H9 (cell line): ENCODE data around the gene ANKRD44. TPM values are rescaled to one million over a fixed set of nuclear protein-coding genes. Genes with fewer than 3 reads are reported as not detected.

Experiments used
- DNase-seq: peaks from one replicate; pipeline ENCODE4 v3.0.0-alpha.2; 2017
- H2AFZ ChIP-seq: one replicate; pipeline ENCODE4 v1.6.1; 2013; ENCODE audit warnings: mild to moderate bottlenecking, low read length, control low read depth, moderate library complexity
- H2AK5ac ChIP-seq: 2 replicates; pipeline ENCODE4 v1.6.1; 2013; ENCODE audit warnings: low read length, control low read depth, mixed read lengths; ENCODE audit not compliant: insufficient read length
- H2BK120ac ChIP-seq: one replicate; pipeline ENCODE4 v1.6.1; 2013; ENCODE audit warnings: low read depth, mild to moderate bottlenecking, low read length, control low read depth, inconsistent platforms; ENCODE audit not compliant: poor library complexity, severe bottlenecking
- H2BK12ac ChIP-seq: 2 replicates; pipeline ENCODE4 v1.6.1; 2013; ENCODE audit warnings: low read length, control low read depth, mixed read lengths, low read depth; ENCODE audit not compliant: insufficient read length
- H2BK15ac ChIP-seq: 2 replicates; pipeline ENCODE4 v1.6.1; 2013; ENCODE audit warnings: low read depth, low read length, control low read depth
- H2BK20ac ChIP-seq: one replicate; pipeline ENCODE4 v1.6.1; 2013; ENCODE audit warnings: low read depth, mild to moderate bottlenecking, low read length, control low read depth, inconsistent platforms; ENCODE audit not compliant: poor library complexity, severe bottlenecking
- H2BK5ac ChIP-seq: 2 replicates; pipeline ENCODE4 v1.6.1; 2013; ENCODE audit warnings: low read length, control low read depth, mixed read lengths; ENCODE audit not compliant: insufficient read length
- H3K14ac ChIP-seq: 2 replicates; pipeline ENCODE4 v1.6.1; 2013; ENCODE audit warnings: low read length, control low read depth; ENCODE audit not compliant: insufficient read depth
- H3K18ac ChIP-seq: 2 replicates; pipeline ENCODE4 v1.6.1; 2013; ENCODE audit warnings: low read depth, mild to moderate bottlenecking, mixed read lengths, low read length, control low read depth; ENCODE audit not compliant: insufficient read length
- H3K23ac ChIP-seq: 2 replicates; pipeline ENCODE4 v1.6.1; 2013; ENCODE audit warnings: low read length, control low read depth, mixed read lengths, low read depth; ENCODE audit not compliant: insufficient read length
- H3K23me2 ChIP-seq: 2 replicates; pipeline ENCODE4 v1.6.1; 2013; ENCODE audit warnings: low read depth, mild to moderate bottlenecking, mixed read lengths, low read length, control low read depth; ENCODE audit not compliant: insufficient read length, poor library complexity, severe bottlenecking
- H3K27ac ChIP-seq: 2 replicates; pipeline ENCODE4 v1.5.1; 2013; ENCODE audit warnings: low read length, control low read depth, mixed read lengths, low read depth; ENCODE audit not compliant: insufficient read length
- H3K27me3 ChIP-seq: 2 replicates; pipeline ENCODE4 v1.6.1; 2013; ENCODE audit warnings: low read length, control low read depth, inconsistent platforms; ENCODE audit not compliant: insufficient read depth
- H3K4ac ChIP-seq: 2 replicates; pipeline ENCODE4 v1.6.1; 2013; ENCODE audit warnings: low read depth, mild to moderate bottlenecking, control low read depth, inconsistent platforms, low read length, moderate library complexity
- H3K4me1 ChIP-seq: 2 replicates; pipeline ENCODE4 v1.6.1; 2013; ENCODE audit warnings: low read length, control low read depth, inconsistent platforms; ENCODE audit not compliant: insufficient read depth
- H3K4me2 ChIP-seq: 2 replicates; pipeline ENCODE4 v1.6.1; 2013; ENCODE audit warnings: low read length, control low read depth, mixed read lengths; ENCODE audit not compliant: insufficient read length, insufficient read depth
- H3K56ac ChIP-seq: 2 replicates; pipeline ENCODE4 v1.6.1; 2013; ENCODE audit warnings: low read depth, mild to moderate bottlenecking, mixed read lengths, low read length, control low read depth; ENCODE audit not compliant: insufficient read length
- H3K79me1 ChIP-seq: 2 replicates; pipeline ENCODE4 v1.6.1; 2013; ENCODE audit warnings: low read depth, mild to moderate bottlenecking, moderate library complexity, low read length, control low read depth, inconsistent platforms; ENCODE audit not compliant: insufficient read depth, poor library complexity, severe bottlenecking
- H3K79me2 ChIP-seq: 2 replicates; pipeline ENCODE4 v1.6.1; 2013; ENCODE audit warnings: low read length, control low read depth, inconsistent platforms; ENCODE audit not compliant: insufficient read depth
- H3K9ac ChIP-seq: 2 replicates; pipeline ENCODE4 v1.6.1; 2013; ENCODE audit warnings: low read length, control low read depth, mixed read lengths; ENCODE audit not compliant: insufficient read length; ENCODE audit errors: extremely low read depth
- H3K9me3 ChIP-seq: one replicate; pipeline ENCODE4 v1.6.1; 2013; ENCODE audit warnings: low read depth, low read length, inconsistent platforms; ENCODE audit not compliant: control insufficient read depth
- H3T11ph ChIP-seq: one replicate; pipeline ENCODE4 v1.6.1; 2013; ENCODE audit warnings: mild to moderate bottlenecking, low read length, control low read depth, inconsistent platforms
- H4K20me1 ChIP-seq: one replicate; pipeline ENCODE4 v1.6.1; 2013; ENCODE audit not compliant: control insufficient read depth, insufficient read length, insufficient read depth
- H4K5ac ChIP-seq: 2 replicates; pipeline ENCODE4 v1.6.1; 2013; ENCODE audit warnings: low read depth, mild to moderate bottlenecking, mixed read lengths, low read length, control low read depth; ENCODE audit not compliant: insufficient read length
- H4K8ac ChIP-seq: replicated peaks from 2 replicates; pipeline ENCODE4 v1.6.1; 2013; ENCODE audit warnings: low read length, control low read depth, mixed read lengths, low read depth; ENCODE audit not compliant: insufficient read length
- H4K91ac ChIP-seq: 2 replicates; pipeline ENCODE4 v1.6.1; 2013; ENCODE audit warnings: low read depth, mild to moderate bottlenecking, moderate library complexity, mixed read lengths, low read length, control low read depth; ENCODE audit not compliant: insufficient read length
- H3K27ac Mint-ChIP-seq, 3 experiments: 2 replicates in 2 of 3; 3 replicates in 1 of 3; pipeline ENCODE4 v1.8.0; 2020 to 2021; ENCODE audit warnings: mixed read lengths in 3 of 3, mild to moderate bottlenecking in 1 of 3, moderate library complexity in 1 of 3
- H3K27me3 Mint-ChIP-seq: 2 replicates; pipeline ENCODE4 v1.8.0; 2021; ENCODE audit warnings: low read depth, mild to moderate bottlenecking, moderate library complexity, mixed read lengths
- H3K36me3 Mint-ChIP-seq, 3 experiments: 2 replicates in 2 of 3; 3 replicates in 1 of 3; pipeline ENCODE4 v1.8.0; 2020 to 2021; ENCODE audit warnings: low read depth in 3 of 3, mixed read lengths in 3 of 3; ENCODE audit not compliant: insufficient read depth in 1 of 3
- H3K4me1 Mint-ChIP-seq, 2 experiments: 2 replicates each; pipeline ENCODE4 v1.8.0; 2020; ENCODE audit warnings: mixed read lengths in 2 of 2
- H3K4me3 Mint-ChIP-seq, 2 experiments: 2 replicates in 1 of 2; 3 replicates in 1 of 2; pipeline ENCODE4 v1.8.0; 2020 to 2021; ENCODE audit warnings: mild to moderate bottlenecking in 2 of 2, mixed read lengths in 2 of 2, moderate library complexity in 1 of 2
- H3K9me3 Mint-ChIP-seq, 2 experiments: 2 replicates in 1 of 2; 3 replicates in 1 of 2; pipeline ENCODE4 v1.8.0; 2020; ENCODE audit warnings: mild to moderate bottlenecking in 2 of 2, mixed read lengths in 2 of 2, moderate library complexity in 1 of 2
- WGBS: extraction: QIAGEN DNeasy Blood & Tissue Kit; methylation state at CpG from one replicate; pipeline ENCODE4 v1.1.7; 2013; ENCODE audit warnings: missing lambda C conversion rate, low lambda C conversion rate, mixed read lengths; ENCODE audit not compliant: insufficient read length; ENCODE audit errors: extremely low coverage; 5-methylcytosine and 5-hydroxymethylcytosine counted together
- total RNA-seq: library from RNA; stranded (reverse); gene quantifications from 2 replicates; pipeline ENCODE4 v1.2.1, GENCODE V29; 2021
- TF ChIP-seq, protein P1 (sequence below): fragments of 200-600 bp; sonication (generic); conservative IDR thresholded peaks from 3 replicates; pipeline ENCODE4 v1.8.0; 2021; ENCODE audit warnings: antibody characterized with exemption, mild to moderate bottlenecking

ANKRD44 gene
- total RNA-seq, 1 experiment from 2014 or later = 1.9 TPM

DNA sequence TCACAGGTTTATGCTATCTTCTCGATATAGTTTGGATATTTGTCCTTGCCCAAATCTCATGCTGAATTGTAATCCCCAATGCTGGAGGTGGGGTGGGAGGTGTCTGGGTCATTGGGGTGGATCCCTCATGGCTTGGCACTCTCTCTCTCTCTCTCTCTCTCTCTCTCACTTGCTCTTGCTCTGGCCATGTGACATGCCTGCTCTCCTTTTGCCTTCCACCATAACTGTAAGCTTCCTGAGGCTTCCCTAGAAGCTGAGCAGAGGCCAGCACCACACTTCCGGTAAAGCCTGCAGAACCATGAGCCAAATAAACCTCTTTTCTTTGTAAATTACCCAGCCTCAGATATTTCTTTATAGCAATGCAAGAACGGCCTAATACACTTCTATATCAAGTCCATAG lies 342.8 kb downstream of the ANKRD44 start:
- no peak for DNase-seq
- H3K9me3 ChIP-seq = no peaks in the 10 kb centered on the region
- no peak overlapping the region for H2BK20ac ChIP-seq
- H4K8ac ChIP-seq = no peak overlapping the region
- no peak overlapping the region for H3K23ac ChIP-seq
- peak overlapping the region in 1 of 3 experiments; percentile 74; a peak in 4 of 7 replicates for H3K27ac Mint-ChIP-seq
- H3K4ac ChIP-seq = no peak overlapping the region
- H3K23me2 ChIP-seq = no peaks in the 10 kb centered on the region
- TF ChIP-seq, protein P1, sequence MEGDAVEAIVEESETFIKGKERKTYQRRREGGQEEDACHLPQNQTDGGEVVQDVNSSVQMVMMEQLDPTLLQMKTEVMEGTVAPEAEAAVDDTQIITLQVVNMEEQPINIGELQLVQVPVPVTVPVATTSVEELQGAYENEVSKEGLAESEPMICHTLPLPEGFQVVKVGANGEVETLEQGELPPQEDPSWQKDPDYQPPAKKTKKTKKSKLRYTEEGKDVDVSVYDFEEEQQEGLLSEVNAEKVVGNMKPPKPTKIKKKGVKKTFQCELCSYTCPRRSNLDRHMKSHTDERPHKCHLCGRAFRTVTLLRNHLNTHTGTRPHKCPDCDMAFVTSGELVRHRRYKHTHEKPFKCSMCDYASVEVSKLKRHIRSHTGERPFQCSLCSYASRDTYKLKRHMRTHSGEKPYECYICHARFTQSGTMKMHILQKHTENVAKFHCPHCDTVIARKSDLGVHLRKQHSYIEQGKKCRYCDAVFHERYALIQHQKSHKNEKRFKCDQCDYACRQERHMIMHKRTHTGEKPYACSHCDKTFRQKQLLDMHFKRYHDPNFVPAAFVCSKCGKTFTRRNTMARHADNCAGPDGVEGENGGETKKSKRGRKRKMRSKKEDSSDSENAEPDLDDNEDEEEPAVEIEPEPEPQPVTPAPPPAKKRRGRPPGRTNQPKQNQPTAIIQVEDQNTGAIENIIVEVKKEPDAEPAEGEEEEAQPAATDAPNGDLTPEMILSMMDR = no peak
- peaks cover 23 to 37% of the 10 kb centered on the region in 2 experiments for H3K4me1 Mint-ChIP-seq
- no peak overlapping the region for H2BK15ac ChIP-seq
- H2AFZ ChIP-seq = no peak overlapping the region
- H3K14ac ChIP-seq = no peak overlapping the region
- no peak overlapping the region for H3T11ph ChIP-seq
- no peaks in the 10 kb centered on the region for H3K27me3 Mint-ChIP-seq
- WGBS = no CpG with 5 or more reads among the region's 3 CpGs
- no peaks in the 10 kb centered on the region for H4K20me1 ChIP-seq
- H3K9me3 Mint-ChIP-seq = peaks cover 15% of the 10 kb centered on the region in 2 experiments; a peak in 4 of 5 replicates
- H2BK5ac ChIP-seq = no peak overlapping the region
- no peak overlapping the region for H3K9ac ChIP-seq
- no peak overlapping the region for H3K27ac ChIP-seq
- no peaks in the 10 kb centered on the region; the same call in 1 of the 2 replicates for H3K4me1 ChIP-seq
- H3K79me1 ChIP-seq = no peaks in the 10 kb centered on the region
- no peak overlapping the region for H2BK12ac ChIP-seq
- peaks cover 5 to 18% (median 11%) of the 10 kb centered on the region in 3 experiments for H3K36me3 Mint-ChIP-seq
- no peak overlapping the region for H3K56ac ChIP-seq
- no peak overlapping the region for H2BK120ac ChIP-seq
- H3K4me2 ChIP-seq = no peak overlapping the region
- no peak overlapping the region for H2AK5ac ChIP-seq
- no peak overlapping the region for H4K5ac ChIP-seq
- no peak overlapping the region for H3K4me3 Mint-ChIP-seq
- no peak overlapping the region for H3K18ac ChIP-seq
- H4K91ac ChIP-seq = no peak overlapping the region
- no peaks in the 10 kb centered on the region for H3K79me2 ChIP-seq
- no peaks in the 10 kb centered on the region for H3K27me3 ChIP-seq
